HepG2 (cell line): Measurements from ENCODE around the gene VSTM1. TPM values are rescaled to one million over a fixed set of nuclear protein-coding genes. Genes with fewer than 3 reads are reported as not detected.

Experiments
- ATAC-seq: fragments of 200-7000 bp; cut with Tn5 transposase; 3 replicates; pipeline ENCODE4 v1.9.1; 2020; ENCODE audit warnings: mild to moderate bottlenecking, moderate library complexity
- BruUV-seq: library from RNA; stranded (reverse); fragments of 400-500 nt; replicated peaks from 2 replicates; lab custom pipeline; 2021; lab: Mats Ljungman, UMichigan
- CTCF ChIA-PET: fragments of 300-600 bp; formaldehyde crosslinking; extraction: SDS; loops from one replicate; lab custom pipeline; 2021; ENCODE audit warnings: low total read pairs, inconsistent platforms, low intra/inter-chr PET ratio; lab: Yijun Ruan, JAX
- POLR2A ChIA-PET: fragments of 350-600 bp; sonication (Branson Sonifier 250); formaldehyde crosslinking; loops from one replicate; lab custom pipeline; 2020; ENCODE audit warnings: antibody characterized with exemption, inconsistent platforms; lab: Yijun Ruan, JAX
- DNase-seq: peaks from one replicate; pipeline ENCODE4 v3.0.0-alpha.2; 2015; ENCODE audit warnings: low spot score
- FAIRE-seq: peaks from 3 replicates; lab custom pipeline; 2011; peaks lifted over from hg19 to GRCh38; lab: Jason Lieb, UNC
- H2AFZ ChIP-seq: one replicate; pipeline ENCODE4 v1.6.1; 2011; ENCODE audit warnings: low read length, inconsistent platforms
- H3K27ac ChIP-seq: fragments of 300-600 bp; 3 replicates; pipeline ENCODE4 v1.8.0; 2011; ENCODE audit warnings: mixed run types, mild to moderate bottlenecking, mixed read lengths, low read length, inconsistent platforms; ENCODE audit not compliant: insufficient read depth; ENCODE audit errors: extremely low read length
- H3K27me3 ChIP-seq, 2 experiments: fragments of 200-600 bp in 1 of 2; 2 replicates in 1 of 2; 3 replicates in 1 of 2; pipeline versions ENCODE4 v1.6.0 to v1.8.0; 2011; ENCODE audit warnings: low read length in 2 of 2, mild to moderate bottlenecking in 2 of 2, moderate library complexity in 2 of 2, inconsistent platforms in 1 of 2; ENCODE audit not compliant: insufficient read depth in 2 of 2, control insufficient read depth in 1 of 2
- H3K36me3 ChIP-seq, 2 experiments: fragments of 200-600 bp in 1 of 2; replicated peaks in 1 of 2; 2 replicates in 1 of 2; 3 replicates in 1 of 2; pipeline versions ENCODE4 v1.5.1 to v1.8.0; 2011; ENCODE audit warnings: low read length in 2 of 2, inconsistent platforms in 1 of 2; ENCODE audit not compliant: insufficient read depth in 2 of 2, control insufficient read depth in 1 of 2
- H3K4me1 ChIP-seq: 2 replicates; pipeline ENCODE4 v1.5.1; 2012; ENCODE audit warnings: low read length, inconsistent platforms; ENCODE audit not compliant: insufficient read depth
- H3K4me2 ChIP-seq: 2 replicates; pipeline ENCODE4 v1.6.0; 2011; ENCODE audit warnings: low read depth, low read length, inconsistent platforms
- H3K4me3 ChIP-seq, 3 experiments: fragments of 200-600 bp in 1 of 3; sonication (generic), shearing (Covaris generic) in 1 of 3; replicated peaks in 1 of 3; 2 replicates each; pipeline ENCODE4 v1.5.1; 2011 to 2016; ENCODE audit warnings: low read length in 3 of 3, inconsistent platforms in 2 of 3, low read depth in 2 of 3, mild to moderate bottlenecking in 2 of 3, control low read depth in 1 of 3, mixed read lengths in 1 of 3; ENCODE audit not compliant: insufficient read depth in 1 of 3
- H3K79me2 ChIP-seq: one replicate; pipeline ENCODE4 v1.6.1; 2011; ENCODE audit warnings: low read length, inconsistent platforms; ENCODE audit not compliant: insufficient read depth
- H3K9ac ChIP-seq: 2 replicates; pipeline ENCODE4 v1.6.0; 2011; ENCODE audit warnings: mild to moderate bottlenecking, low read depth, low read length, inconsistent platforms; ENCODE audit not compliant: insufficient read depth
- H3K9me3 ChIP-seq: 2 replicates; pipeline ENCODE4 v1.5.1; 2012; ENCODE audit warnings: mild to moderate bottlenecking, low read length
- H4K20me1 ChIP-seq: 2 replicates; pipeline ENCODE4 v1.6.0; 2011; ENCODE audit warnings: inconsistent platforms, mild to moderate bottlenecking, low read length, moderate library complexity; ENCODE audit not compliant: insufficient read depth
- SP5 ChIP-seq: IDR thresholded peaks from 2 replicates; pipeline ENCODE4 v1.6.1; 2016; ENCODE audit warnings: low read depth, borderline replicate concordance
- SUZ12 ChIP-seq: fragments of 150-350 bp; IDR thresholded peaks from 2 replicates; pipeline ENCODE4 v1.6.1; 2014; ENCODE audit warnings: low read depth, low read length
- WGBS: methylation state at CpG from one replicate; pipeline ENCODE4 v1.1.6; 2017; ENCODE audit warnings: low lambda C conversion rate; 5-methylcytosine and 5-hydroxymethylcytosine counted together
- in situ Hi-C: cut with HindIII; loops from 2 replicates; pipeline ENCODE4 v1.10.0; 2017; ENCODE audit warnings: low pct_unique_long_range_greater_than_20kb; ENCODE audit not compliant: extremely low pct_ligation_motif_present
- intact Hi-C: fragments of 100-400 bp; cut with micrococcal nuclease; formaldehyde crosslinking; loops from one replicate; pipeline ENCODE4 v1.10.0; 2022; ENCODE audit not compliant: unreplicated experiment
- polyA plus RNA-seq, 8 experiments: library from polyadenylated mRNA; depleted of rRNA in 3 of 8; stranded (reverse) in 7 of 8; unstranded in 1 of 8; fragments of >200 nt; fragmentation: Illumina TruSeq in 4 of 8; extraction: Trizol in 4 of 8; gene quantifications; 2 replicates each; pipeline versions ENCODE4 v1.2.1 to v1.2.3, GENCODE V29; 2011 to 2016; ENCODE audit warnings: low read depth in 4 of 8, missing spikeins in 1 of 8, mixed read lengths in 1 of 8; ENCODE audit not compliant: insufficient read depth in 1 of 8
- total RNA-seq, 5 experiments: library from RNA; depleted of rRNA; stranded (reverse); fragments of >200 nt; fragmentation: Illumina TruSeq; extraction: Trizol; gene quantifications; 2 replicates each; pipeline ENCODE4 v1.2.3, GENCODE V29; 2016; ENCODE audit warnings: low read depth in 1 of 5
- TF ChIP-seq, protein P1 (sequence below): sonication (generic); formaldehyde crosslinking; IDR thresholded peaks from 2 replicates; pipeline ENCODE4 v1.8.0; 2022; ENCODE audit warnings: missing genetic modification reagents, mild to moderate bottlenecking, moderate library complexity, borderline replicate concordance
- TF ChIP-seq, protein P2 (sequence below): sonication (generic); formaldehyde crosslinking; IDR thresholded peaks from 2 replicates; pipeline ENCODE4 v1.5.0; 2020; ENCODE audit warnings: mild to moderate bottlenecking, missing genetic modification reagents, moderate library complexity
- TF ChIP-seq, protein P3 (sequence below): sonication (generic); formaldehyde crosslinking; IDR thresholded peaks from 2 replicates; pipeline ENCODE4 v1.5.0; 2020; ENCODE audit warnings: mild to moderate bottlenecking, missing genetic modification reagents, borderline replicate concordance
- TF ChIP-seq, protein P4 (sequence below): sonication (generic); formaldehyde crosslinking; IDR thresholded peaks from 2 replicates; pipeline ENCODE4 v1.4.0; 2020; ENCODE audit warnings: missing genetic modification reagents
- TF ChIP-seq, protein P5 (sequence below): sonication (generic); formaldehyde crosslinking; IDR thresholded peaks from 2 replicates; pipeline ENCODE4 v1.5.0; 2020; ENCODE audit warnings: mild to moderate bottlenecking, missing genetic modification reagents

The VSTM1 gene
- total and polyA plus RNA-seq, 2 of the 13 experiments (the other 11 are each of a cell fraction or from before 2014, with no cell fraction given) = not detected

DNA sequence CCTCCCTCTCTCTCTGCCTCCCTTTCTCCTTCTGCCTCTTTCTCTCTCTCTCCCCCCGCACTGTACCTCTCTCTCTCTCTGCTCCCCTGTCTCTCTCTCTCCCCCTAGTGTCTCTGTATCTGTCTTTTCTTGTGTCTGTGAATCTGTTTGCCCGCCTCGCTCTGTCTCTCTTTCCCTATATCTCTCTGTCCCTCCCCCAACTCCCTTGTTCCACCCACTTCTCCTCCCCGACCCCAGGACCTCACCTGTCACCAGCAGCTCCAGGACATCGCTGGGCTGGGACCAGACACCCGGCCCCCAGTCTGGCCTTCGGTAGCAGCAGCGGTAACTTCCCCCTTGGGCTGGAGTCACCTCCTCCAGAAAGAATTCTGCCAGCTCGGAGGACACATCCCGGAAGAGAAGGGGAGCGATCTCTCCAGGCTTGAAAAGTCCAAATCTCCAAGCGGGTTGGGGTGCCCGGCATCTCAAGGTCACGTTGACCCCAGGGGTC is 33.0 kb upstream of the VSTM1 start:
- BruUV-seq = no TSS peak
- FAIRE-seq (no peak), DNase-seq (no peak), ATAC-seq (peak; percentile 55)
- ChIA-PET CTCF (no interaction called here), POLR2A (interaction anchor here (1.4 to 2.5 kb wide), 2 partner anchors 19 to 40 kb away, joined by 5 to 9 read pairs; partner anchors contain the start of genes CNOT3, PRPF31 and TFPT)
- Histone ChIP-seq H3K4me2 (peak overlapping the region; percentile 90), H3K36me3 (no peaks in the 10 kb centered on the region), H3K9me3 (no peaks in the 10 kb centered on the region), H3K4me3 (peak overlapping the region; percentile 47 to 66 (median 62)), H3K4me1 (peaks cover 18% of the 10 kb centered on the region), H3K79me2 (no peaks in the 10 kb centered on the region), H3K27ac (no peak overlapping the region), H3K9ac (peak overlapping the region; percentile 31; the same call in 1 of the 2 replicates), H4K20me1 (no peaks in the 10 kb centered on the region), H3K27me3 (peaks cover 0 to 16% of the 10 kb centered on the region in 2 experiments; a peak in 1 of 5 replicates), H2AFZ (no peak overlapping the region)
- 3% methylated on average over 14 of the region's 14 CpGs for WGBS
- in situ Hi-C loops = no loop called here
- 0 out of 2 replicates have a peak, but pooled peaks have one; percentile 12 for TF ChIP-seq SP5
- TF ChIP-seq, protein P1, sequence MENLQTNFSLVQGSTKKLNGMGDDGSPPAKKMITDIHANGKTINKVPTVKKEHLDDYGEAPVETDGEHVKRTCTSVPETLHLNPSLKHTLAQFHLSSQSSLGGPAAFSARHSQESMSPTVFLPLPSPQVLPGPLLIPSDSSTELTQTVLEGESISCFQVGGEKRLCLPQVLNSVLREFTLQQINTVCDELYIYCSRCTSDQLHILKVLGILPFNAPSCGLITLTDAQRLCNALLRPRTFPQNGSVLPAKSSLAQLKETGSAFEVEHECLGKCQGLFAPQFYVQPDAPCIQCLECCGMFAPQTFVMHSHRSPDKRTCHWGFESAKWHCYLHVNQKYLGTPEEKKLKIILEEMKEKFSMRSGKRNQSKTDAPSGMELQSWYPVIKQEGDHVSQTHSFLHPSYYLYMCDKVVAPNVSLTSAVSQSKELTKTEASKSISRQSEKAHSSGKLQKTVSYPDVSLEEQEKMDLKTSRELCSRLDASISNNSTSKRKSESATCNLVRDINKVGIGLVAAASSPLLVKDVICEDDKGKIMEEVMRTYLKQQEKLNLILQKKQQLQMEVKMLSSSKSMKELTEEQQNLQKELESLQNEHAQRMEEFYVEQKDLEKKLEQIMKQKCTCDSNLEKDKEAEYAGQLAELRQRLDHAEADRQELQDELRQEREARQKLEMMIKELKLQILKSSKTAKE (CRISPR knock-in tag) = no peak
- TF ChIP-seq, protein P2, sequence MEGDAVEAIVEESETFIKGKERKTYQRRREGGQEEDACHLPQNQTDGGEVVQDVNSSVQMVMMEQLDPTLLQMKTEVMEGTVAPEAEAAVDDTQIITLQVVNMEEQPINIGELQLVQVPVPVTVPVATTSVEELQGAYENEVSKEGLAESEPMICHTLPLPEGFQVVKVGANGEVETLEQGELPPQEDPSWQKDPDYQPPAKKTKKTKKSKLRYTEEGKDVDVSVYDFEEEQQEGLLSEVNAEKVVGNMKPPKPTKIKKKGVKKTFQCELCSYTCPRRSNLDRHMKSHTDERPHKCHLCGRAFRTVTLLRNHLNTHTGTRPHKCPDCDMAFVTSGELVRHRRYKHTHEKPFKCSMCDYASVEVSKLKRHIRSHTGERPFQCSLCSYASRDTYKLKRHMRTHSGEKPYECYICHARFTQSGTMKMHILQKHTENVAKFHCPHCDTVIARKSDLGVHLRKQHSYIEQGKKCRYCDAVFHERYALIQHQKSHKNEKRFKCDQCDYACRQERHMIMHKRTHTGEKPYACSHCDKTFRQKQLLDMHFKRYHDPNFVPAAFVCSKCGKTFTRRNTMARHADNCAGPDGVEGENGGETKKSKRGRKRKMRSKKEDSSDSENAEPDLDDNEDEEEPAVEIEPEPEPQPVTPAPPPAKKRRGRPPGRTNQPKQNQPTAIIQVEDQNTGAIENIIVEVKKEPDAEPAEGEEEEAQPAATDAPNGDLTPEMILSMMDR (CRISPR knock-in tag) = peak; percentile 46
- TF ChIP-seq SUZ12 = no peak
- TF ChIP-seq, protein P3, sequence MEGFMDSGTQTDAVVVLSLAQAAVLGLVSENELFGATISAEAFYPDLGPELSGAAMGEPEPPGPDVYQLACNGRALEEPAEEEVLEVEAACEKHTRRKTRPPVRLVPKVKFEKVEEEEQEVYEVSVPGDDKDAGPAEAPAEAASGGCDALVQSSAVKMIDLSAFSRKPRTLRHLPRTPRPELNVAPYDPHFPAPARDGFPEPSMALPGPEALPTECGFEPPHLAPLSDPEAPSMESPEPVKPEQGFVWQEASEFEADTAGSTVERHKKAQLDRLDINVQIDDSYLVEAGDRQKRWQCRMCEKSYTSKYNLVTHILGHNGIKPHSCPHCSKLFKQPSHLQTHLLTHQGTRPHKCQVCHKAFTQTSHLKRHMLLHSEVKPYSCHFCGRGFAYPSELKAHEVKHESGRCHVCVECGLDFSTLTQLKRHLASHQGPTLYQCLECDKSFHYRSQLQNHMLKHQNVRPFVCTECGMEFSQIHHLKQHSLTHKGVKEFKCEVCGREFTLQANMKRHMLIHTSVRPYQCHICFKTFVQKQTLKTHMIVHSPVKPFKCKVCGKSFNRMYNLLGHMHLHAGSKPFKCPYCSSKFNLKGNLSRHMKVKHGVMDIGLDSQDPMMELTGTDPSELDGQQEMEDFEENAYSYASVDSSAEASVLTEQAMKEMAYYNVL (CRISPR knock-in tag) = peak; percentile 64; the same call in 1 of the 2 replicates
- TF ChIP-seq, protein P4, sequence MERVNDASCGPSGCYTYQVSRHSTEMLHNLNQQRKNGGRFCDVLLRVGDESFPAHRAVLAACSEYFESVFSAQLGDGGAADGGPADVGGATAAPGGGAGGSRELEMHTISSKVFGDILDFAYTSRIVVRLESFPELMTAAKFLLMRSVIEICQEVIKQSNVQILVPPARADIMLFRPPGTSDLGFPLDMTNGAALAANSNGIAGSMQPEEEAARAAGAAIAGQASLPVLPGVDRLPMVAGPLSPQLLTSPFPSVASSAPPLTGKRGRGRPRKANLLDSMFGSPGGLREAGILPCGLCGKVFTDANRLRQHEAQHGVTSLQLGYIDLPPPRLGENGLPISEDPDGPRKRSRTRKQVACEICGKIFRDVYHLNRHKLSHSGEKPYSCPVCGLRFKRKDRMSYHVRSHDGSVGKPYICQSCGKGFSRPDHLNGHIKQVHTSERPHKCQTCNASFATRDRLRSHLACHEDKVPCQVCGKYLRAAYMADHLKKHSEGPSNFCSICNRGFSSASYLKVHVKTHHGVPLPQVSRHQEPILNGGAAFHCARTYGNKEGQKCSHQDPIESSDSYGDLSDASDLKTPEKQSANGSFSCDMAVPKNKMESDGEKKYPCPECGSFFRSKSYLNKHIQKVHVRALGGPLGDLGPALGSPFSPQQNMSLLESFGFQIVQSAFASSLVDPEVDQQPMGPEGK (CRISPR knock-in tag) = 0 out of 2 replicates have a peak, but pooled peaks have one; percentile 22
- TF ChIP-seq, protein P5, sequence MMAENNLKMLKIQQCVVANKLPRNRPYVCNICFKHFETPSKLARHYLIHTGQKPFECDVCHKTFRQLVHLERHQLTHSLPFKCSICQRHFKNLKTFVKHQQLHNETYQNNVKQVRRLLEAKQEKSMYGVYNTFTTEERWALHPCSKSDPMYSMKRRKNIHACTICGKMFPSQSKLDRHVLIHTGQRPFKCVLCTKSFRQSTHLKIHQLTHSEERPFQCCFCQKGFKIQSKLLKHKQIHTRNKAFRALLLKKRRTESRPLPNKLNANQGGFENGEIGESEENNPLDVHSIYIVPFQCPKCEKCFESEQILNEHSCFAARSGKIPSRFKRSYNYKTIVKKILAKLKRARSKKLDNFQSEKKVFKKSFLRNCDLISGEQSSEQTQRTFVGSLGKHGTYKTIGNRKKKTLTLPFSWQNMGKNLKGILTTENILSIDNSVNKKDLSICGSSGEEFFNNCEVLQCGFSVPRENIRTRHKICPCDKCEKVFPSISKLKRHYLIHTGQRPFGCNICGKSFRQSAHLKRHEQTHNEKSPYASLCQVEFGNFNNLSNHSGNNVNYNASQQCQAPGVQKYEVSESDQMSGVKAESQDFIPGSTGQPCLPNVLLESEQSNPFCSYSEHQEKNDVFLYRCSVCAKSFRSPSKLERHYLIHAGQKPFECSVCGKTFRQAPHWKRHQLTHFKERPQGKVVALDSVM (CRISPR knock-in tag) = peak; percentile 65; the same call in 1 of the 2 replicates
- intact Hi-C loops = no loop called here
